Amniotic epithelial cell (primary cell): ENCODE measurements around the gene AMPD2.

ENCODE experiments used
- DNase-seq: peaks from one replicate; pipeline ENCODE4 v3.0.0-alpha.2; 2010; ENCODE audit warnings: low read depth

Gene AMPD2

GRCh38 chr1:109630898-109631512 lies 11.4 kb downstream of the AMPD2 start:
- no peak for DNase-seq

- DNase-seq = no peak
Observed at GRCh38 chr1:109631513-109632505, 12.2 kb downstream of the AMPD2 start.

DNA sequence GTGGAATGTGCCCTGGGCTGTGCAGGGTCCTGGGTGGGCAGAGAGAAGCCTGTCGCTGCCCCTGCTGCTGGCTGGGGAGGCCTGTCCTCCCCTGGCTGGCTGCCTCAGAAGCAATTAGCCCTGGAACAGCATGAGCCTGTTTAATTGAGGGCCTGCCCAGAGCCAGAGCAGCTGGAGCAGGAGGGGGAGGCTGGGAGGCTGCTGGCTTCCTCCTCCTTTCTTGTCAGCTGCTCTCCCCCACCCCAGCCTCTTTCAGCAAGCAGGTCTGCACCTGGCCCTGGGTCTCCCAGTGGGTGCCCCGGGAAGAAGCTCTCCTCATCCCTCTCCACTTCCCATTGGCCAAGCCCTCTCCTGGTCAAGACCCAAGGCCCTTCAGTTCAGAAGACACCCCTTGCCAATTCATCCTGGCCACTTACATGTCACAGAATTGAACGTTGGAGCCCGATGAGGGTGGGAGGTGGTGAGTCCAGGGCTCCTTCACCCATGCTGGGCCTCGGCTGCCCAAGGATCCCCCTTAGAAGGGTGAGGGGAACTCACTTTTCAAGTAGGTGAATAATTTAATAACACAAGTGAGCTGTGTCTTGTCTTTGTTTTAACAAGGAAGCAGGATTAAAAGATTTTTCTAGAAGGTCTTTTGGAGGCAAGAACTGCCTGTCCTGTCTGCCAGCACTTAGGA lies 13.2 kb downstream of the AMPD2 start:
- no peak for DNase-seq

GRCh38 chr1:109634292-109634691 lies 14.7 kb downstream of the AMPD2 start:
- DNase-seq = no peak

DNA sequence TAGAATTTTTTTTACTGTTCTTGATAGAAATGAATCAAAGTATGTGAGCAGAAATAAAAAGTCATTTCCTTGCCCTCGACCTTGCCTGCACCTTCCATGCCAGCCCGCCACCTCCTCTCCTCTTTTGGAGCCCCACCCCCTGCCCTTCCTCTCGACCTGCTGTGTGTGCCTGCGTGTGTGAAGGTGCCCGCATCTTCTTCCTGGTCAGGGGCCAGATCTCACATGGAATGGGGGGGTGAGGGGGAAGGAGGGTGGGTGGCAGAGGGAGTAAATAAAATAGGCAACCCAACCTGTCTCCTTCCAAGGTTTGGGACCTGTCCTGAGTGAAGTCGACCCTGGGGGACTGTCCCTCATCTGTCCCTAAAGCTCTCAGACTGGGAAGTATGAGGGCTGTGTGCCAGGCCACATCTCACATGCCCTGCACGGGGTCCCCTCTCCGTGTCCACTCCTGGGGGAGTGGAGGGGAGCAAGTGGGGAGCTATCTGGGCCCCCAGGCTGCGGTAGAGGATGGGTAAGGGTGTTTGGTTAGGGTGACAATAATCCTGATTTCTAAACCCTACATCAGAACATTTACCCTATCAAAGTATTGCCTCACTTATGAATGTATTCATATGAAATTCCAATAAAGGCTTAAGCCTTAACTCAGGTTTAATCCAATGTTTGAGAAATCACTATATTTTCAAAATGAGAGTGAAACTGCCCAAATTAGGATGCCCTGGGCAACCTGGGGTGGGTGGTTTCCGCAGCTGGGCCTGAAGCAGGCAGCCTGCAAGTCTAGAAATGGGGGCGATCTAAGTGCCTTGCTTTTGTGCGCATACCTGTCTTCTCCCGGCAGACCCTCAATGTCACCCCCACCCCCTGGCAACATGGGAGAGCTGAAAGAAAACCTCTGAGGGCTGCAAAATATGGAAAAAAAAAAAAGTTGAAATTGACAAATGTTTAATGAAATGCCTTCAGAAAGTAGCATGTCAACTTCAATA lies 15.4 kb downstream of the AMPD2 start:
- DNase-seq = no peak

DNA sequence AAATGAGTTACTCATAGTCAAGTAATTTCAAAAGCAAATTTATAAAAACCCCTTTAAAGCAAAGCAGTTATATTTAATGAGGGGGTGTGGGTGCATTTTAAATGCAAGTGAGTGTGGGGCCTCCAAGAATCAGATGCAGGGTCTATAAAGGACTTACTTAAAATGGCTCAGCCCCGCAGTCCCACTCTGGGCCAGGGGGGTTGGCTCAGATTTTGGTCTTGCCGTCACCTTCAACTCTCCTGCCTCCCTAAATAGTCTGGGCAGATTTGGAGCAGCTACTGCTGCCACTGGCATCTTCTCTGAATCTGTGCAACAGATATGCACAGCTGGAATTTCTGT lies 16.2 kb downstream of the AMPD2 start:
- no peak for DNase-seq

DNA sequence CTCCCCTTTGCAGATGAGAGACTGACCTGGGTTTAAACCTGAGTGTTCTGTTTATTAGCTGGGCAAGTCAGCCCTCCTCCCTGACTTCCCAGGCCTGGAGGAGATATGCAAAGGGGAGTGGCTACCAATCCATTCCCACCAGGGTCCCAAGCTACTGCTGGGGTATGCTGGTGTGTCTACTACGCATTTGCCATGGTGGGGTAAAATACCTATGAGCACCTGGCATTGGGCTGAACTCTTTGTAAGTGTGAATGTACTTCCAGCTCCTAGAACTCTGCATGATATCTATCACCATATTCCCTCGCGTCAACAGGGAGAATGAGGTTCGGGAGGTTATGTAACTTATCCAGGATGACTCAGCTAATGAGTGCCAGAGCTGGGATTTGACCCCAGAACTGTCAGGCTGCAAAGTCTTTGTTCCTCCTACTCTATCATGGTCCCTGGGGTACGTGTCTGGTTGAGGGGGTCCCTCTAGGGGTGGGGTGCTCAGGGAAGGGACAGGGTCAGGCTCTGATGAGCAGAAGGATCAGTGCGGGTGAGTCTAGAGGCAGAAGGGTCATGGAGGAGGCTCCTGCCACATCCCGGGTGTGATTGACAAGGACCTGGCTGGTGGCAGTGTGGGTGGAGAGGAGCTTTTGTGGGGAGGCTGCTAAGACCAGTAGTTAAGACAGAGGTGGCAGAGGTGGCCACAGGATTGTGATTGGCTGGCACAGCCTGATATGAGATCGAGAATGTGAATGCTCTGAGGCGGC lies 16.7 kb downstream of the AMPD2 start:
- peak; percentile 70 for DNase-seq

DNA sequence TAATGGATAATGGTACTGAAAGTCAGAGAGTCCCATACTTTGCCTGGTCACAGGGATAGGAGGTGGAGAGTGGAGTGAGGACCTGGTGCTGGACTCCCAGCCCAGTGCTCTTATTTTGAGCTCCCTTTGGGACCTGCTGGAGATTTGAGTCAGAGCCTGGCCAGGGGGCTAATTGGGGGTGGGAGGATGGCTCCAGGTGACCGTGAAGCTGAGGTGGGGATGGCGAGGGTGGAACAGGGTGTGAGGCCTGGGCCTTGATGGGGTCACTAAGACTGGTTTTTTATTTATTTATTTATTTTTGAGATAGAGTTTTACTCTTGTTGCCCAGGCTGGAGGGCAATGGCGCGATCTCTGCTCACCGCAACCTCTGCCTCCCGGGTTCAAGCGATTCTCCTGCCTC lies 17.8 kb downstream of the AMPD2 start:
- no peak for DNase-seq

DNA sequence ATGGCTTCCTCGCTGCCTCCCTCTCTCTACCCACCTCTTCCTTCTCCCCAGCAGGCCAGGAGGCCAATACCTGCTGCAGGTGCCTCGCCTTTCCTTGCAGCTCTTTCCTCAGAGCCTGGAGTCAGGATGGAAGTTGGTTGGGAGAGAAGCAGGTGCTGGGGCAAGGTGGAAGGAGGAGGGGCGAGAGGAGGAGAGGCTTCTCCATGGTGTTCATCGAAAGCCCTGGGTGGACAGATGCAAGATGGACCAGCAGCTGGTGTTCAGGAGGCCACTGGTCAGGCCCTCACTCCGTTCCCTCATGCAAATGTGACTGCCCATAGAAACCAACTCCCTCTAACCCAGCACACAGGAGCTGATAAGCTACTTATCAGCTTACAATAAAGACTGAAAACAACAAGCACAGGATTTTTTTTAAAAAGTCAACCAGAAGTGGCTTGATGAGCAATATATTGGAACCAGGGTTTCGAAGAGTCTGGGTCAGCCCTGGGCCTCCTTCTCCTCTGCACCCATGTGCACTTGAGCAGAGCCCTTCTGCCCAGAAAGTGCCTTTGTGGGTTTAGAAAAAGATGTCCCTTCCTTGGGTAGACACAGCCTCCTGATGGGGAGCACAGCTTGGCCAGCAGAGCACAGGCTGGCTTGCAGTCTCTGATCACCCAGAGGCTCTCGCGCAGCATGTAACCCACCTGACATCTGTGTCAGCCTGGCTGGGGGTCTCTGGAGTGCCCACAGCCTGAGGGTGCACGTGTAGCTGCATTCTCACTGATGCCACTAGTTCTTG lies 19.6 kb downstream of the AMPD2 start:
- no peak for DNase-seq

GRCh38 chr1:109639841-109640184 lies 20.2 kb downstream of the AMPD2 start:
- DNase-seq = no peak

DNA sequence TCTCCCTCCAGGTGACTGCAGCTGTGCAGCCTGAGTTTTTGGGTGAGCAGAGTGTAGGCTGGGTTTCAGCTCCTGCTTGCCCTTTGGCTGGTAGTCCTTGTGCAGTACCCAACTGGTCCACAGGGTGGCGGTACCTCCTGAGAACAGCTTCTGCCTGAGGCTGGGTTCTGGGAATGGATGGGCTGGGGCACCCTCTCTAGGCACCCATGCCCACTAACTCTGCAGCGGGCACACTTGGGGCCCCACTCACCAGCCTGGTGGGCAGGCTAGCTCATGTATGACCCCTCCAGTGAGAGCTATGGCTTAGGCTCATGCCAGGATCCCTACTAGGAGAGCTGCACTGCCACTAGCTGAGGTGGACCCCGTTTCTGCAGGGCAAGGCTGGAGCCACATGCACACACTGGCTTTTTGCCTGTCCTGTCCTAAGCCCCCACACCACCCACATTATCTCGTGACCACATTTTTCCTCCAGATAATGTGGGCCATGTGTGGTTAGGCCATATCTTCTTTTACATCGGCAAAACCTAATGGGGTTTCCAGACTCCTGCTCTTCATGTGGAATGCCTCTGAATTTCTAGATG lies 20.7 kb downstream of the AMPD2 start:
- DNase-seq = peak; percentile 70

- no peak for DNase-seq
Observed at GRCh38 chr1:109641078-109641740, 21.6 kb downstream of the AMPD2 start.

- DNase-seq = no peak
Observed at GRCh38 chr1:109641861-109642260, 22.2 kb downstream of the AMPD2 start.

DNA sequence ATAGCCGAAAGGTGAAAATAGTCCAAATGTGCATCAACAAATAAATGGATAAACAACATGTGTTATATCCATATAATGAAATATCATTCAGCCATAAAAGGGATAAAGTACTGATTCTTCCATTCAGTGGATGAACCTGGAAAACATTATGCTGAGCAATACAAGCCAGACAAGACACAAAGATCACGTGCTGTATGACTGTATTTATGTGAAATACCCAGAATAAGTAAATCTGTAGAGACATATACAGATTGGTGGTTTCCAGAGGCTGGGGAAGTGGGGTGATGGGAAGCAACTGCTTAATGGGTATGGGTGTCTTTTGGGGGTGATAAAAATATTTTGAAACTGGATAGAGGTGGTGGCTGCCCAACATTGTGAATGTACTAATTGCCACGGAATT lies 23.0 kb downstream of the AMPD2 start:
- peak; percentile 42 for DNase-seq

- peak; percentile 55 for DNase-seq
Observed at GRCh38 chr1:109643385-109644230, 24.0 kb downstream of the AMPD2 start.

GRCh38 chr1:109644670-109645069 lies 25.0 kb downstream of the AMPD2 start:
- peak; percentile 47 for DNase-seq

- peak; percentile 57 for DNase-seq
Observed at GRCh38 chr1:109649491-109649914, 29.9 kb downstream of the AMPD2 start.

- DNase-seq = no peak
Observed at GRCh38 chr1:109650609-109651008, 31.0 kb downstream of the AMPD2 start.
